Measurements from ENCODE around the gene KLRD1.
"Not testable (repeated sequence)": the region's sequence is repeated elsewhere in the genome, so short reads cannot be mapped to it uniquely, and the experiment has no call there.

KLRD1 gene

GRCh38 chr12:10364815-10365622 is 57.3 kb downstream of the KLRD1 start:
- no peak for DNase-seq (ENCODE audit: extremely low read depth, low read depth)
- TF ChIP-seq CTCF (IDR thresholded peaks at IDR 0.05; ENCODE audit: low read depth, low read length): no peak

DNA sequence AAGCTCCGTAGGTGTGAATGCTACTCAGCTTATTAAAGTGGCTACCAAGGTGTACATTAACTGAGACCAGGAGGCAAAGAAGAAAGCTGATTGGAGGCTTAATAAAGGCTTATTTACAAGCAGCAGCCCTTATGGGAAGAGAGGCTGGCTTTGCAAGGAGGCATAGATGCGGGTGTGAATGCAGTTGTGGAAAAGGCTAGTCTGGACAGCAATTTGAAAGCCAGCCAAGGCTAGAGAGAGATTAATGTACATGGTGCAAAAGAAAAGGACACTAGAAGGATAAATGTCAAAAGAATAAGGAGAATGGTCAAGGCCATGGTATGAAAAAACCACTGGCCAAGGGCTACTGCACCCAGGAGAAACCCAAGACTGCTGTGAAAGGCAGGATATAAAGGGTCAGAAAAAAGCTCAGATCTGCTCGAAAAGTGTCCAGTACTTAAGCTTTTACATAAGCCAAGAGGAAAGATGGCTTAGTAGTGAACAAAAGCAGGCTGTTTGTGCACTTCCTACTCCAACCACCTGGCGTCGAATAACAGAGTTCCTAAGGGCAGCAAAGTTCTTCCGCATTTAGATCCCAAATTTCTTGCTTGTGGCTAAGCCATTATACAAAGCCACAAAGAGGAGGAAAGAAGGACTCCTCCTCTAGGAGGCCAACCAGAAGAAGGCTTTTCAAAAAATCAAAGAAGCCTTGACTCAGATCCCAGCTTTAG is 58.2 kb downstream of the KLRD1 start:
- no peak; the same call in 1 of the 2 replicates for TF ChIP-seq CTCF (IDR thresholded peaks at IDR 0.05; ENCODE audit: low read depth, low read length)
- DNase-seq (ENCODE audit: extremely low read depth, low read depth): no peak

GRCh38 chr12:10366875-10367274 is 59.2 kb downstream of the KLRD1 start:
- DNase-seq (ENCODE audit: extremely low read depth, low read depth): no peak
- peak; percentile 31 for TF ChIP-seq CTCF (IDR thresholded peaks at IDR 0.05; ENCODE audit: low read depth, low read length)

DNA sequence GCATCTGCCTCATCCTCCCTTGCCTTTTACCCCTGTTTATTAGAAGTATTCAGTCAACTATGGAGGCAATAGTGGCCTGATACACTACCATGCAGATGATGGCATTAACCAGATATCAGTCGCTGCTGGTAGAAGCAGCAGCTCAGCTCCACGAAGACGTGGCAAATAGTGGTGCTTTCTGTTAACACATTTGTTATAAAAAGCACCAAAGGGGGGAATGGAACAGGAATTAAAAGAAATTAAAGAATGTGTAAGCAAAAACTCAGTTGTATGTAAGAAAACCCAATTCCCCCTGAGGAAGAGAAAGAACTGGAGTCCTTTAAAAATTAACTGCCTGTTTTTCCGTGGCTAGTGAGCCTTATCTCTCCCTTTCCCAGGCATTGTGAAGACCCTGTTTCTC is 60.0 kb downstream of the KLRD1 start:
- not testable (repeated sequence) for DNase-seq (ENCODE audit: extremely low read depth, low read depth)

GRCh38 chr12:10368206-10369171 is 60.8 kb downstream of the KLRD1 start:
- DNase-seq (ENCODE audit: extremely low read depth, low read depth): no peak
- TF ChIP-seq CTCF (IDR thresholded peaks at IDR 0.05; ENCODE audit: low read depth, low read length): no peak

GRCh38 chr12:10369557-10370415 is 62.1 kb downstream of the KLRD1 start:
- TF ChIP-seq CTCF (IDR thresholded peaks at IDR 0.05; ENCODE audit: low read depth, low read length): no peak

DNA sequence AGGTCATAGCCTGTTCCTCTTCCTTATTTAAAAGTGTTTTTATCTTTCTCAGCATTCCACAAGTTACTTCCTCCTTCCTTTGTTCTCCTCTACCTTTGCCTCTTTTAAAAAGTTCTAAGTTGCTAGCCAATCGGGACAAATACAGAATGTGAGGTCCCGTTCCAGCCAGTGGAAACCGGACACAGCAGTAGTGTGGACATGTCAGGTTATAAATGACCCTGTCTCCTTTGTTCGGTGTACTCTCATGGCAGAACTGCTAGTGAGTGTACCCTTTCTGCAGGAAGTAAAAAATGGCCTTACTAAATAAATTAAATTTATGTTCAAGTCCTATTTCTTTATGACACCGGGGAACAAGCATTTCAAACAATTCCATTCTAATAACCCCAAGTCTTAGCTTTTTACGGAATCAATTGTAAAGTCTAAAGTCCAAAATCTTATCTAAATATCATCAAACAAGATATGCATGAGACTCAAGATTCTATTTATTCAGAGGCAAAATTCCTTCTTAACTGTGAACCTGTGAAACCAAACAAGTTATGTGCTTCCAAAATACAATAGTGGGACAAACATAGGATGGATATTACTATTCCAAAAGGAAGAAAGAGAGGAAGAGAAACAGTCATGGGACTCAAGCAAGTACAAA is 64.3 kb downstream of the KLRD1 start:
- not testable (repeated sequence) for DNase-seq (ENCODE audit: extremely low read depth, low read depth)

More at GRCh38 chr12:10369557-10370415, 62.1 kb downstream of the KLRD1 start:
- no peak for DNase-seq (ENCODE audit: extremely low read depth, low read depth)

Data from AG09319 (cell line).